NCI-H1417 treated with DMSO at 0.1 percent for 48 hours (cell line): ENCODE measurements around the gene MGAT2.
"Not testable (repeated sequence)": the region's sequence is repeated elsewhere in the genome, so short reads cannot be mapped to it uniquely, and the experiment has no call there.

Source experiments
- DNase-seq: peaks from one replicate; lab custom pipeline; 2025; lab: John Stamatoyannopoulos, UW

Gene MGAT2

DNA sequence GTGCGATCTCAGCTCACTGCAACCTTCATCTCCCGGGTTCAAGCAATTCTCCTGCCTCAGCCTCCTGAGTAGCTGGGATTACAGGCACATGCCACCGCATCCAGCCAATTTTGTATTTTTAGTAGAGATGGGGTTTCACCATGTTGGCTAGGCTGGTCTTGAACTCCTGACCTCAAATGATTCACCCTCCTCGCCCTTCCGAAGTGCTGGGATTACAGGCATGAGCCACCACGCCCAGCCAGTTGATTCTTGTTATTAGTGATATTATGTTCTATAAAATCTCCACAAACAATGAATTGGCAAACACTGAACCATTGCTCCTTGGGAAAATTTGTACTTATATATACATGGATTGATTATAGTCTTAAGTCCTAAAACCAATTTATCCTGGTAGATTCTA is 36.9 kb downstream of the MGAT2 start:
- not testable (repeated sequence) for DNase-seq

DNA sequence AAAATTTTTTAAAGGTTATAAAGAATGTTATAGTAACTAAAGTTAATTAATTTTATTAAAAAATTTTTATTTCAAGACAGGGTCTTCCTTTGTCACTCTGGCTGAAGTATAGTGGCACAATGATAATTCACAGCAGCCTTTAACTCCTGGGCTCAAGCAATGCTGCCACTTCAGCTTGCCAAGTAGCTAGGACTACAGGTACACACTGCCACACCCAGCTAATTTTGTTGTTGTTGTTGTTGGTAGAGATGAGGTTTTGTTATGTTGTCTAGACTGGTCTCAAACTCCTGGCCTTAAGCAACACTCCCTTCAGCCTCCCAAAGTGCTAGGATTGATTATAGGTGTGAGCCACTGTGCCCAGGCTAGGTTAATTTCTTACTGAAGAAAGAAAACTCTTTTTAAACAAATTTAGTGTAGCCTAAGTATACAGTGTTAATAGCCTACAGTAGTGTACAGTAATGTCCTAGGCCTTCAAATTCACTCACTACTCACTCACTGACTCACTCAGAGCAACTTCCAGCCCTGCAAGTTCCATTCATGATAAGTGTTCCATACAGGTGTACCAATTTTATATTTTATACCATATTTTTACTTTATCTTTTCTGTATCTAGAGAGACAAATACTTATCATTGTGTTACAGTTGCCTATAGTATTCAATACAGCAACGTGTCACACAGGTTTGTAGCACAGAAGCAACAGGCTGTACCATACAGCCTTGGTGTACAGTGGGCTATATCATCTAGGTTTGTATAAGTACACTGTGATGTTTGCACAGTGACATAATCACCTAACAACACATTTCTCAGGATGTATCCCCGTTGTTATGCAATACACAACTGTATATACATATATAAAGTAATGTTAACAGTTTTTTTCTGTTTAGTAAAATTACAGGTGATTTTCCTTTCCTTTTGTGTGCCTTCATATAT is 39.2 kb downstream of the MGAT2 start:
- DNase-seq: no peak

DNA sequence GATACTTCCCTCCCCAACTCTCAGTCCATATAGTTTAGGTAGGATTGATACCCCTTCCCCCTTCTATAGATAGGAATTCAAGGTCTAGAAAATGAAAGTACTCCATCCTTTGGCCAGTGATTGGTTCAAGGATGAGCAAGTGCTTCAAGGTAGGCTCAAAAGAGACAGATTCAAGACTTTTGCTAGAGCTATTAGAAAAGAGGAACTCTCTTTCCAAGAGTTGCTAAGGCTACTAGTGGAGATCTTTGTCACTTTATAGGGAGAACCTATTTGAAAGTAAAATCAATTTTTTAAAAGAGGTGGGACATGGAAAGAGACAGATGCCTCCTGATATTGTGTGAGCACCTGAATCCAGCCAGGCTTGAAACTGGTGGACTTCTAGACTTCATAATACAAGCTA is 49.9 kb downstream of the MGAT2 start:
- DNase-seq: no peak
